HL-60 (cell line): ENCODE data around the gene GRIN2B.

Experiments used
- DNase-seq, 2 experiments: peaks; one replicate each; pipeline ENCODE4 v3.0.0-alpha.2; 2010 to 2020; ENCODE audit warnings: low read depth in 1 of 2, low spot score in 1 of 2
- H3K27ac ChIP-seq: fragments of 250-450 bp; sonication (Bioruptor Pico); replicated peaks from 2 replicates; pipeline ENCODE4 v1.5.1; 2020; ENCODE audit warnings: mild to moderate bottlenecking, moderate library complexity
- H3K27me3 ChIP-seq: fragments of 250-450 bp; sonication (Bioruptor Pico); 2 replicates; pipeline ENCODE4 v1.5.1; 2021; ENCODE audit warnings: mild to moderate bottlenecking, moderate library complexity; ENCODE audit not compliant: insufficient read depth, poor library complexity, severe bottlenecking
- H3K4me3 ChIP-seq: replicated peaks from 2 replicates; pipeline ENCODE4 v1.5.1; 2011; ENCODE audit warnings: mild to moderate bottlenecking, control low read depth, low read length; ENCODE audit not compliant: insufficient read depth
- GABPA ChIP-seq: IDR thresholded peaks from 2 replicates; pipeline ENCODE4 v1.6.1; 2012; ENCODE audit warnings: low read depth
- POLR2AphosphoS5 ChIP-seq: IDR thresholded peaks from 2 replicates; pipeline ENCODE4 v1.6.1; 2012; ENCODE audit warnings: low read depth
- SPI1 ChIP-seq: IDR thresholded peaks from 2 replicates; pipeline ENCODE4 v1.6.1; 2012; ENCODE audit warnings: low read depth, mild to moderate bottlenecking, borderline replicate concordance
- TF ChIP-seq, protein P1 (sequence below): IDR thresholded peaks from 2 replicates; pipeline ENCODE4 v1.6.1; 2012; ENCODE audit warnings: low read depth; ENCODE audit not compliant: insufficient replicate concordance
- TF ChIP-seq, protein P2 (sequence below): IDR thresholded peaks from one replicate; pipeline ENCODE4 v1.5.1; 2011; ENCODE audit warnings: low read length, control low read depth, inconsistent platforms; ENCODE audit not compliant: insufficient read depth

Gene GRIN2B

DNA sequence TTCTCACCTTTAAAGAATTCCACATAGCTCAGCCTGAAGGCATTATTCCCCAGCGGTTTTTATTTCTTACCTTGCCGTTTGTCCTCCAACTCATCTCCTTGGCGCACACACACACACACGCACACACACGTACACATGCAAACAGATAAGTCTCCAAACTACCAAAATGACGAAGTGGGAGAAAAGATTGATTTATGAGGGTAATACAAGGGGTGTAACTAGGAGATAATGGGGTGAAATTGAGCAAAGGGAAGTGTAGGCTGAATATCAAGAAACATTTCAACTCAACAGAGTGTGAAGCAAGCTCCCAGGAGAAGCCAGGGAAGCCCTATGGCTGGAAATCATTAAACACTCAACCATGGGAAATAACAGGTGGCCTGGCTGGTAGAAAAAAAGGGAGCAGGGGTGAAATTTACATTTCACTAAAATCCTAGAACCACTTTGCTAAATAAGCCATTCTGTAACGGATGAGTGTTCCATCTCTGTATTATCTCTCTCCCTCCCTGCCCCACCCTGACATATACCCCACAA, 41.0 kb downstream of the GRIN2B start:
- TF ChIP-seq, protein P1, sequence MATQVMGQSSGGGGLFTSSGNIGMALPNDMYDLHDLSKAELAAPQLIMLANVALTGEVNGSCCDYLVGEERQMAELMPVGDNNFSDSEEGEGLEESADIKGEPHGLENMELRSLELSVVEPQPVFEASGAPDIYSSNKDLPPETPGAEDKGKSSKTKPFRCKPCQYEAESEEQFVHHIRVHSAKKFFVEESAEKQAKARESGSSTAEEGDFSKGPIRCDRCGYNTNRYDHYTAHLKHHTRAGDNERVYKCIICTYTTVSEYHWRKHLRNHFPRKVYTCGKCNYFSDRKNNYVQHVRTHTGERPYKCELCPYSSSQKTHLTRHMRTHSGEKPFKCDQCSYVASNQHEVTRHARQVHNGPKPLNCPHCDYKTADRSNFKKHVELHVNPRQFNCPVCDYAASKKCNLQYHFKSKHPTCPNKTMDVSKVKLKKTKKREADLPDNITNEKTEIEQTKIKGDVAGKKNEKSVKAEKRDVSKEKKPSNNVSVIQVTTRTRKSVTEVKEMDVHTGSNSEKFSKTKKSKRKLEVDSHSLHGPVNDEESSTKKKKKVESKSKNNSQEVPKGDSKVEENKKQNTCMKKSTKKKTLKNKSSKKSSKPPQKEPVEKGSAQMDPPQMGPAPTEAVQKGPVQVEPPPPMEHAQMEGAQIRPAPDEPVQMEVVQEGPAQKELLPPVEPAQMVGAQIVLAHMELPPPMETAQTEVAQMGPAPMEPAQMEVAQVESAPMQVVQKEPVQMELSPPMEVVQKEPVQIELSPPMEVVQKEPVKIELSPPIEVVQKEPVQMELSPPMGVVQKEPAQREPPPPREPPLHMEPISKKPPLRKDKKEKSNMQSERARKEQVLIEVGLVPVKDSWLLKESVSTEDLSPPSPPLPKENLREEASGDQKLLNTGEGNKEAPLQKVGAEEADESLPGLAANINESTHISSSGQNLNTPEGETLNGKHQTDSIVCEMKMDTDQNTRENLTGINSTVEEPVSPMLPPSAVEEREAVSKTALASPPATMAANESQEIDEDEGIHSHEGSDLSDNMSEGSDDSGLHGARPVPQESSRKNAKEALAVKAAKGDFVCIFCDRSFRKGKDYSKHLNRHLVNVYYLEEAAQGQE, result no peak
- TF ChIP-seq POLR2AphosphoS5 (no peak), SPI1 (no peak), GABPA (no peak)
- TF ChIP-seq, protein P2, sequence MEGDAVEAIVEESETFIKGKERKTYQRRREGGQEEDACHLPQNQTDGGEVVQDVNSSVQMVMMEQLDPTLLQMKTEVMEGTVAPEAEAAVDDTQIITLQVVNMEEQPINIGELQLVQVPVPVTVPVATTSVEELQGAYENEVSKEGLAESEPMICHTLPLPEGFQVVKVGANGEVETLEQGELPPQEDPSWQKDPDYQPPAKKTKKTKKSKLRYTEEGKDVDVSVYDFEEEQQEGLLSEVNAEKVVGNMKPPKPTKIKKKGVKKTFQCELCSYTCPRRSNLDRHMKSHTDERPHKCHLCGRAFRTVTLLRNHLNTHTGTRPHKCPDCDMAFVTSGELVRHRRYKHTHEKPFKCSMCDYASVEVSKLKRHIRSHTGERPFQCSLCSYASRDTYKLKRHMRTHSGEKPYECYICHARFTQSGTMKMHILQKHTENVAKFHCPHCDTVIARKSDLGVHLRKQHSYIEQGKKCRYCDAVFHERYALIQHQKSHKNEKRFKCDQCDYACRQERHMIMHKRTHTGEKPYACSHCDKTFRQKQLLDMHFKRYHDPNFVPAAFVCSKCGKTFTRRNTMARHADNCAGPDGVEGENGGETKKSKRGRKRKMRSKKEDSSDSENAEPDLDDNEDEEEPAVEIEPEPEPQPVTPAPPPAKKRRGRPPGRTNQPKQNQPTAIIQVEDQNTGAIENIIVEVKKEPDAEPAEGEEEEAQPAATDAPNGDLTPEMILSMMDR, result no peak
- DNase-seq, result no peak
- no peak overlapping the region for H3K27ac ChIP-seq
- H3K27me3 ChIP-seq, result no peaks in the 10 kb centered on the region
- no peak overlapping the region for H3K4me3 ChIP-seq

DNA sequence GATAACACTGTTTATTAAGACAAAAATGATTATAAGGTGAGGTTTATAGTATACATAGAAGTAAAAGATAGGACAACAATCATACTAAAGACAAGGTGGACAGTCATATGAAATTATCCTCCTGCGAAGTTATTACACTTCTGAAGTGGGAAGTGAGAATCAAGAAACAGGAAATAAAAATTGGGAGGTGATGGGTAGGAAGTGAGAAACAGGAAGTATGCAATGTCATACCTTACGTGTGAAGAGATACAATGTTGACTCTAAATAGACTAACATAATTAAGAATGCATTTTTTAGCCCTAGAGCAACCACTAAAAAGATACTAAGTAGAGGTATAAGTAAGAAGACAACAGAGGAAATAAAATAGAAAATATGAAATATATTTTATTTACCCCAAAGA, 43.7 kb downstream of the GRIN2B start:
- Histone ChIP-seq H3K27me3 (no peaks in the 10 kb centered on the region), H3K4me3 (no peak overlapping the region), H3K27ac (no peak overlapping the region)
- DNase-seq, result no peak
- TF ChIP-seq, protein P2, result no peak
- no peak for TF ChIP-seq SPI1
- TF ChIP-seq, protein P1, result no peak
- no peak for TF ChIP-seq GABPA
- TF ChIP-seq POLR2AphosphoS5, result no peak

DNA sequence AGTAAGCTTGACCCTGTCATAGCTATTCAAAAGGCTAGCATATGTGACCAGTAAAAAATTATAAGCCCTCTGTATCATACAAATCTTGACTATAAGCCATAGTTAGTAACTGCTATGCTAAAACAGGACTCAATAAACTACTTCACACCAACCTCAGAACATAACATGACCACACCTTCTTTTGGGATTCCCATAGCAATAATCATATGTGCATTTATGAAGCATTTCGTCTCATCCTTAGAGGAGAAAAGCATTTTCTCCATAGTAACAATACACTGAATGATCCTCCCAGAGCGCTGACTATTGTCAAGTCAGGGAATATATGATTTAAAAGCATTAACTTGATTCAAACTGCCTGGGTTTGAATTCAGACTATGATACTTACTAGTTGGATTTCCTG, 46.2 kb downstream of the GRIN2B start:
- TF ChIP-seq, protein P2, result no peak
- TF ChIP-seq, protein P1, result no peak
- TF ChIP-seq SPI1 (no peak), GABPA (no peak), POLR2AphosphoS5 (no peak)

More for the DNA sequence above, 46.2 kb downstream of the GRIN2B start:
- Histone ChIP-seq H3K4me3 (no peak overlapping the region), H3K27ac (no peak overlapping the region), H3K27me3 (no peaks in the 10 kb centered on the region)
- no peak for DNase-seq
